Upper lobe of right lung (tissue), 1 donor: ENCODE data around the gene CD300LG. TPM values are rescaled to one million over a fixed set of nuclear protein-coding genes. Genes with fewer than 3 reads are reported as not detected.

ENCODE experiments used
- ATAC-seq: fragments of 200-7000 bp; cut with Tn5 transposase; one replicate; pipeline ENCODE4 v1.9.1; 2020; ENCODE audit warnings: mild to moderate bottlenecking, moderate library complexity
- DNase-seq: peaks from one replicate; pipeline ENCODE4 v3.0.0-alpha.2; 2020
- H3K27ac ChIP-seq: fragments of 200-600 bp; one replicate; pipeline ENCODE4 v1.8.0; 2022
- H3K27me3 ChIP-seq: fragments of 200-600 bp; one replicate; pipeline ENCODE4 v1.8.0; 2022; ENCODE audit warnings: mild to moderate bottlenecking
- H3K36me3 ChIP-seq: fragments of 200-600 bp; one replicate; pipeline ENCODE4 v1.8.0; 2022
- H3K4me1 ChIP-seq: fragments of 200-600 bp; one replicate; pipeline ENCODE4 v1.8.0; 2022
- H3K4me3 ChIP-seq: fragments of 200-600 bp; one replicate; pipeline ENCODE4 v1.8.0; 2022; ENCODE audit warnings: mild to moderate bottlenecking
- H3K9me3 ChIP-seq: fragments of 200-600 bp; one replicate; pipeline ENCODE4 v1.8.0; 2022
- CTCF ChIP-seq: fragments of 200-600 bp; IDR thresholded peaks from one replicate; pipeline ENCODE4 v1.8.0; 2022; ENCODE audit warnings: antibody characterized with exemption
- intact Hi-C: fragments of 100-400 bp; cut with DNase I; formaldehyde crosslinking; loops from one replicate; pipeline ENCODE4 v1.11.0; 2022
- total RNA-seq: library from RNA; stranded (reverse); fragmentation: NEBNext Ultra II Directional; extraction: Animal tissue kit (Norgen Biotek cat#: 25700); gene quantifications from one replicate; pipeline ENCODE4 v1.2.1, GENCODE V29; 2021
- donor health status: DM: no; HTN: yes; CAD: no; lungs with severe emphysema.

Gene CD300LG
- total RNA-seq, 1 donor from 2014 or later = 0.81 TPM

GRCh38 chr17:43900858-43901754 lies 54.1 kb downstream of the CD300LG start:
- H3K27me3 ChIP-seq = peaks cover 30% of the 10 kb centered on the region
- TF ChIP-seq CTCF = no peak
- peaks cover 15% of the 10 kb centered on the region for H3K4me1 ChIP-seq
- H3K36me3 ChIP-seq = no peaks in the 10 kb centered on the region
- intact Hi-C loops = no loop called here
- ATAC-seq (no peak), DNase-seq (no peak)
- H3K27ac ChIP-seq = no peak overlapping the region
- H3K9me3 ChIP-seq = no peaks in the 10 kb centered on the region
- H3K4me3 ChIP-seq = peak overlapping the region; percentile 45

- ATAC-seq (no peak), DNase-seq (no peak)
- intact Hi-C loops = no loop called here
- H3K27ac ChIP-seq = no peak overlapping the region
- H3K9me3 ChIP-seq = no peaks in the 10 kb centered on the region
- no peak for TF ChIP-seq CTCF
- no peak overlapping the region for H3K4me3 ChIP-seq
- H3K36me3 ChIP-seq = no peaks in the 10 kb centered on the region
- peaks cover 25% of the 10 kb centered on the region for H3K4me1 ChIP-seq
- H3K27me3 ChIP-seq = peaks cover 39% of the 10 kb centered on the region
Measured at GRCh38 chr17:43901861-43902589, 55.0 kb downstream of the CD300LG start.

- DNase-seq (no peak), ATAC-seq (no peak)
- no peaks in the 10 kb centered on the region for H3K9me3 ChIP-seq
- H3K4me3 ChIP-seq = no peak overlapping the region
- no peaks in the 10 kb centered on the region for H3K36me3 ChIP-seq
- no peak overlapping the region for H3K27ac ChIP-seq
- H3K27me3 ChIP-seq = peaks cover 58% of the 10 kb centered on the region
- H3K4me1 ChIP-seq = peaks cover 32% of the 10 kb centered on the region
- no peak for TF ChIP-seq CTCF
- intact Hi-C loops = no loop called here
Measured at GRCh38 chr17:43905400-43905984, 58.5 kb downstream of the CD300LG start.

DNA sequence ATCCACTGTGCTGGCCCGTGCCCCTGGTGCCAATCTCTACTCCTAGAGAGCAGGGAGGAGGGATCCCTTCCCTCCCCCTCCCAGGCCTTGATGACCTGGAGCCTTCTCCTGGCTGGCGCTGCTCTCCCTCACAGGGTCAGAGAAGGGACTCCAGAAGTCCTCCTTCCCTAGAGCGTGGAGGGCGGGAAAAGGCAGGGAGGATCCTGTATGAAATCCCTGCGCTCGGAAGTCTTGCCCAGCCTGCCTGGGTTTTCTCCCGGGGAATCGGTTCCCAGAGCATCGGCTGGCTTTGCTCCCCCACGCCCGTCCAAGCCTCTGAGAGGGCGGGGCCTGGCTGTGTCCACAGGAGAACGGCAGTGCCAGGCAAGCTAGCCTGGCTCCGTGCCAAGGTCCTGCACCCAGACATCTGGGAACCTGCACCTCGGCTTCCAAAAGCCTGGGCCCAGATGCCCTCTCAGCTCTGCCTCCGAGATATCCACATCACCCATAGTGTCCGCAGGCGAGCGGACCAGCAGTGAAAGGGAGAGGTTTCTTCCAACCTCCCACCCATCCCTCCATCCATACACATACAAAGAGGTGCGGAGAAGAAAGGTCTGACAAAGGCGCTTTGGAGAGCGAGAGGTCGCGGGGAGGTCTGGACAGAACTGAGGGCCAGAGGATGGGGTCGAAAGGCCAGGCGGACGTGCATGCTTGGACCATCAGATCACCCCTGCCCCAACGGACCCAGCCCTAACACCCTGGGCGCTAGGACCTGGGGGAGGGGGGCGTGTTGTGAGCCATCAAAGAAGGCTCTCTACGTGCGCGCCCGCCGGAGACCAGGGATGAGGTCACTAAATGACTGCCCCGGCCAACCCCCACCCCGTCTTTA lies 59.2 kb downstream of the CD300LG start:
- Histone ChIP-seq H3K36me3 (no peaks in the 10 kb centered on the region), H3K4me3 (peak overlapping the region; percentile 54), H3K27me3 (peaks cover 53% of the 10 kb centered on the region), H3K9me3 (no peaks in the 10 kb centered on the region), H3K4me1 (peaks cover 27% of the 10 kb centered on the region), H3K27ac (no peak overlapping the region)
- ATAC-seq (peak; percentile 20), DNase-seq (peak; percentile 77)
- no peak for TF ChIP-seq CTCF
- intact Hi-C loops = no loop called here

DNA sequence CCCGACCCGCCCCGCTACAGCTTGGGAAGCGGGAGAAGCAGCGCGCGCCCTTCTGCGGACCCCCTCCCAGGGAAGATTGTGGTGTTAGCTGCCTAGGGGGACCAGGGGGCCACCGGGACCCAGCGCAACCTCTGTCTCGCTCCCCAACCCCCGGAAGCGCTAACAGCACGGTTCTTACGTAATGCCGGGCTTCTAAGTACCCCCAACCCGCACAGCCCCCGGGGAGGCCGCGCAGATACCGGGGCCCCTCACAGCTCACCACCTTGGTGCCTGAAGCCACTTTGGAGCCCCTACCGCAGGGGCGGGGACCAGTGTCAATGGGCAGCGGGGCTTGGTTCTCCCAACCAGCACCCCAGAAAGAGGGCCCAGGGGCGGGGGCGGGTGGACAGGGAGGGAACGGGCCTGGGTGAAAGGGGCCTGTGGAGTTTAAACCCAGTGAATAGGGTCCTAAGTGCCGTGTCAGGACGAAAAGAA lies 60.0 kb downstream of the CD300LG start:
- ATAC-seq (no peak), DNase-seq (no peak)
- peak overlapping the region; percentile 54 for H3K4me3 ChIP-seq
- H3K9me3 ChIP-seq = no peaks in the 10 kb centered on the region
- H3K36me3 ChIP-seq = no peaks in the 10 kb centered on the region
- peak overlapping the region; percentile 47 for H3K27ac ChIP-seq
- H3K4me1 ChIP-seq = peaks cover 27% of the 10 kb centered on the region
- peaks cover 53% of the 10 kb centered on the region for H3K27me3 ChIP-seq
- intact Hi-C loops = no loop called here
- TF ChIP-seq CTCF = no peak
